Caco-2 (cell line): Measurements from ENCODE around the gene PPP1R16B. TPM values are rescaled to one million over a fixed set of nuclear protein-coding genes. Genes with fewer than 3 reads are reported as not detected.

ENCODE experiments used
- BruUV-seq: library from RNA; stranded (reverse); fragments of 400-500 nt; replicated peaks from 2 replicates; lab custom pipeline; 2021; lab: Mats Ljungman, UMichigan
- CTCF ChIA-PET: fragments of 300-600 bp; sonication (Branson Sonifier 250); formaldehyde crosslinking; loops from one replicate; lab custom pipeline; 2022; ENCODE audit warnings: antibody characterized with exemption; lab: Charles Lee
- POLR2A ChIA-PET: fragments of 300-600 bp; sonication (Branson Sonifier 250); formaldehyde crosslinking; loops from one replicate; lab custom pipeline; 2022; ENCODE audit warnings: antibody characterized with exemption; lab: Charles Lee
- DNase-seq, 2 experiments: peaks; one replicate each; pipeline versions ENCODE4 v3.0.0 to v3.0.0-alpha.2; 2020 to 2022
- H3K27me3 ChIP-seq: replicated peaks from 2 replicates; pipeline ENCODE4 v1.6.0; 2011; ENCODE audit warnings: low read length; ENCODE audit not compliant: control insufficient read depth, insufficient read depth
- H3K36me3 ChIP-seq: 2 replicates; pipeline ENCODE4 v1.5.1; 2011; ENCODE audit warnings: low read length; ENCODE audit not compliant: control insufficient read depth, insufficient read depth
- H3K4me1 ChIP-seq: fragments of 250-450 bp; sonication (Bioruptor Pico); 2 replicates; pipeline ENCODE4 v1.5.1; 2020; ENCODE audit warnings: mild to moderate bottlenecking
- H3K4me3 ChIP-seq: 2 replicates; pipeline ENCODE4 v1.5.1; 2011; ENCODE audit warnings: low read depth, mild to moderate bottlenecking, control low read depth, low read length
- H3K9me3 ChIP-seq: fragments of 250-450 bp; sonication (Bioruptor Pico); 2 replicates; pipeline ENCODE4 v1.5.1; 2020; ENCODE audit warnings: mild to moderate bottlenecking, moderate library complexity
- H3K27ac Mint-ChIP-seq: one replicate; pipeline ENCODE4 v1.8.0; 2022; ENCODE audit warnings: mixed read lengths; ENCODE audit not compliant: unreplicated experiment
- H3K27me3 Mint-ChIP-seq: one replicate; pipeline ENCODE4 v1.8.0; 2022; ENCODE audit warnings: mixed read lengths; ENCODE audit not compliant: insufficient read depth, unreplicated experiment
- H3K36me3 Mint-ChIP-seq: one replicate; pipeline ENCODE4 v1.8.0; 2022; ENCODE audit warnings: mild to moderate bottlenecking, mixed read lengths; ENCODE audit not compliant: insufficient read depth, unreplicated experiment
- H3K4me1 Mint-ChIP-seq: one replicate; pipeline ENCODE4 v1.8.0; 2022; ENCODE audit warnings: low read depth, mixed read lengths; ENCODE audit not compliant: unreplicated experiment
- H3K4me3 Mint-ChIP-seq: one replicate; pipeline ENCODE4 v1.8.0; 2022; ENCODE audit warnings: mild to moderate bottlenecking, moderate library complexity, mixed read lengths; ENCODE audit not compliant: unreplicated experiment
- H3K9me3 Mint-ChIP-seq: one replicate; pipeline ENCODE4 v1.8.0; 2022; ENCODE audit warnings: mixed read lengths; ENCODE audit not compliant: unreplicated experiment
- CTCF ChIP-seq, 2 experiments: fragments of 200-600 bp in 1 of 2; IDR thresholded peaks; 1 replicate in 1 of 2; 2 replicates in 1 of 2; pipeline versions ENCODE4 v1.5.1 to v1.8.0; 2011 to 2022; ENCODE audit warnings: antibody characterized with exemption in 1 of 2, control low read depth in 1 of 2, inconsistent platforms in 1 of 2, low read depth in 1 of 2, low read length in 1 of 2, mild to moderate bottlenecking in 1 of 2, moderate library complexity in 1 of 2; ENCODE audit not compliant: insufficient read depth in 1 of 2, severe bottlenecking in 1 of 2, unreplicated experiment in 1 of 2
- intact Hi-C: fragments of 100-400 bp; cut with micrococcal nuclease; formaldehyde crosslinking; loops from one replicate; pipeline ENCODE4 v1.10.0; 2022; ENCODE audit not compliant: unreplicated experiment
- total RNA-seq: library from RNA; stranded (reverse); gene quantifications from 2 replicates; pipeline ENCODE4 v1.2.3, GENCODE V29; 2022

PPP1R16B gene
- total RNA-seq, 1 experiment from 2014 or later, result not detected

- H3K4me1 ChIP-seq, result peaks cover 28% of the 10 kb centered on the region
- ChIA-PET CTCF (interaction anchor here (1.1 kb wide), 1 partner anchor 30 kb away, joined by 3 read pairs; the partner anchor contains the start of gene DHX35), POLR2A (no interaction called here)
- no peaks in the 10 kb centered on the region for H3K9me3 Mint-ChIP-seq
- peaks cover 44% of the 10 kb centered on the region for H3K4me1 Mint-ChIP-seq
- no peak overlapping the region for H3K4me3 Mint-ChIP-seq
- no peaks in the 10 kb centered on the region; the same call in 1 of the 2 replicates for H3K36me3 ChIP-seq
- H3K27me3 Mint-ChIP-seq, result no peaks in the 10 kb centered on the region
- H3K9me3 ChIP-seq, result no peaks in the 10 kb centered on the region
- no peaks in the 10 kb centered on the region for H3K27me3 ChIP-seq
- no peak overlapping the region for H3K27ac Mint-ChIP-seq
- intact Hi-C loops, result loop anchor here (2.0 kb wide), 1 partner anchor 31 kb away; the partner anchor contains the start of gene DHX35
- TF ChIP-seq CTCF (IDR thresholded peaks at IDR 0.05; ENCODE audit: insufficient read depth in 1 of 2, low read depth in 1 of 2, low read length in 1 of 2, severe bottlenecking in 1 of 2, unreplicated experiment in 1 of 2), result no peak
- H3K36me3 Mint-ChIP-seq, result peaks cover 89% of the 10 kb centered on the region
- DNase-seq, result no peak
- no TSS peak for BruUV-seq
- no peak overlapping the region for H3K4me3 ChIP-seq
These were observed 126.5 kb downstream of the PPP1R16B start for GRCh38 chr20:38931984-38932383.

- peak overlapping the region; percentile 57 for H3K27ac Mint-ChIP-seq
These were observed 127.1 kb downstream of the PPP1R16B start for GRCh38 chr20:38932457-38933120.

More at GRCh38 chr20:38932457-38933120, 127.1 kb downstream of the PPP1R16B start:
- no peaks in the 10 kb centered on the region for H3K9me3 Mint-ChIP-seq
- CTCF ChIA-PET, result interaction anchor here (0.6 to 1.1 kb wide), 2 partner anchors 30 to 200 kb away, joined by 3 read pairs; partner anchors contain the start of gene DHX35
- H3K4me1 Mint-ChIP-seq, result peaks cover 48% of the 10 kb centered on the region
- peaks cover 27% of the 10 kb centered on the region for H3K4me1 ChIP-seq
- no peak overlapping the region for H3K4me3 Mint-ChIP-seq
- POLR2A ChIA-PET, result no interaction called here
- H3K27me3 Mint-ChIP-seq, result no peaks in the 10 kb centered on the region
- H3K36me3 ChIP-seq, result no peaks in the 10 kb centered on the region; the same call in 1 of the 2 replicates
- H3K9me3 ChIP-seq, result no peaks in the 10 kb centered on the region
- H3K27me3 ChIP-seq, result no peaks in the 10 kb centered on the region
- no TSS peak for BruUV-seq
- no peak for TF ChIP-seq CTCF (IDR thresholded peaks at IDR 0.05; ENCODE audit: insufficient read depth in 1 of 2, low read depth in 1 of 2, low read length in 1 of 2, severe bottlenecking in 1 of 2, unreplicated experiment in 1 of 2)
- intact Hi-C loops, result loop anchor here (2.0 kb wide), 1 partner anchor 30 kb away; the partner anchor contains the start of gene DHX35
- no peak overlapping the region for H3K4me3 ChIP-seq
- peaks cover 89% of the 10 kb centered on the region for H3K36me3 Mint-ChIP-seq
- no peak for DNase-seq
